CD4-positive, alpha-beta T cell (primary cell): ENCODE data around the gene IDH3B. TPM values are rescaled to one million over a fixed set of nuclear protein-coding genes. Genes with fewer than 3 reads are reported as not detected.

Source experiments
- ATAC-seq: fragments of 200-7000 bp; cut with Tn5 transposase; one replicate; pipeline ENCODE4 v1.10.0; 2022; ENCODE audit warnings: mild to moderate bottlenecking; ENCODE audit not compliant: poor library complexity
- CTCF ChIA-PET: fragments of 350-600 bp; sonication (Branson Sonifier 250); formaldehyde crosslinking; loops from one replicate; lab custom pipeline; 2021; ENCODE audit warnings: antibody characterized with exemption, inconsistent platforms; lab: Charles Lee
- POLR2A ChIA-PET: fragments of 350-600 bp; sonication (Branson Sonifier 250); formaldehyde crosslinking; loops from one replicate; lab custom pipeline; 2021; ENCODE audit warnings: antibody characterized with exemption, inconsistent platforms; lab: Charles Lee
- DNase-seq, 14 experiments: peaks; one replicate each; pipeline ENCODE4 v3.0.0-alpha.2; 2013 to 2020; ENCODE audit warnings: mixed read lengths in 2 of 14
- H3K27ac ChIP-seq, 2 donors: one replicate each; pipeline versions ENCODE4 v1.5.1 to v1.7.0; 2013; ENCODE audit warnings: low read length in 2 of 2, low read depth in 1 of 2, mild to moderate bottlenecking in 1 of 2
- H3K27me3 ChIP-seq, 2 experiments: 1 replicate in 1 of 2; 2 replicates in 1 of 2; pipeline versions ENCODE4 v1.6.1 to v1.7.0; 2013; ENCODE audit warnings: low read length in 2 of 2, control low read depth in 1 of 2, mild to moderate bottlenecking in 1 of 2, moderate library complexity in 1 of 2; ENCODE audit not compliant: insufficient read depth in 2 of 2, control insufficient read depth in 1 of 2
- H3K36me3 ChIP-seq: one replicate; pipeline ENCODE4 v1.6.1; 2013; ENCODE audit warnings: low read length, control low read depth; ENCODE audit not compliant: insufficient read depth
- H3K4me1 ChIP-seq: one replicate; pipeline ENCODE4 v1.6.1; 2013; ENCODE audit warnings: low read length, control low read depth; ENCODE audit not compliant: insufficient read depth
- H3K4me3 ChIP-seq: one replicate; pipeline ENCODE4 v1.5.1; 2013; ENCODE audit warnings: mild to moderate bottlenecking, low read length, moderate library complexity
- H3K9me3 ChIP-seq, 2 experiments: 1 replicate in 1 of 2; 2 replicates in 1 of 2; pipeline versions ENCODE4 v1.6.1 to v1.7.0; 2013; ENCODE audit warnings: low read length in 2 of 2, mild to moderate bottlenecking in 2 of 2, control low read depth in 1 of 2, moderate library complexity in 1 of 2; ENCODE audit not compliant: control insufficient read depth in 1 of 2, insufficient read depth in 1 of 2
- H3K27ac Mint-ChIP-seq: one replicate; pipeline ENCODE4 v1.8.0; 2020; ENCODE audit warnings: mixed read lengths
- H3K27me3 Mint-ChIP-seq: one replicate; pipeline ENCODE4 v1.8.0; 2021; ENCODE audit warnings: mixed read lengths
- H3K36me3 Mint-ChIP-seq: one replicate; pipeline ENCODE4 v1.8.0; 2021; ENCODE audit warnings: low read depth, mixed read lengths
- H3K4me1 Mint-ChIP-seq: one replicate; pipeline ENCODE4 v1.8.0; 2021; ENCODE audit warnings: low read depth, mixed read lengths
- H3K4me3 Mint-ChIP-seq: one replicate; pipeline ENCODE4 v1.8.0; 2020; ENCODE audit warnings: mild to moderate bottlenecking, mixed read lengths
- H3K9me3 Mint-ChIP-seq: one replicate; pipeline ENCODE4 v1.8.0; 2020; ENCODE audit warnings: mixed read lengths
- CTCF ChIP-seq: fragments of 200-600 bp; IDR thresholded peaks from one replicate; pipeline ENCODE4 v1.8.0; 2022; ENCODE audit warnings: antibody characterized with exemption, mild to moderate bottlenecking
- intact Hi-C, 2 experiments: fragments of 100-400 bp; cut with DNase I in 1 of 2; cut with micrococcal nuclease in 1 of 2; formaldehyde crosslinking; loops; one replicate each; pipeline versions ENCODE4 v1.15.1 to v1.9.0; 2023 to 2025; cut with DNase I, micrococcal nuclease
- total RNA-seq, 174 experiments: library from RNA in 2 of 174; stranded (reverse) in 2 of 174; gene quantifications; one replicate each; pipeline ENCODE4 v1.2.3 and lab custom pipeline; 2021 to 2026

Gene IDH3B
- total RNA-seq, 2 experiments from 2014 or later = 171 to 181 TPM

DNA sequence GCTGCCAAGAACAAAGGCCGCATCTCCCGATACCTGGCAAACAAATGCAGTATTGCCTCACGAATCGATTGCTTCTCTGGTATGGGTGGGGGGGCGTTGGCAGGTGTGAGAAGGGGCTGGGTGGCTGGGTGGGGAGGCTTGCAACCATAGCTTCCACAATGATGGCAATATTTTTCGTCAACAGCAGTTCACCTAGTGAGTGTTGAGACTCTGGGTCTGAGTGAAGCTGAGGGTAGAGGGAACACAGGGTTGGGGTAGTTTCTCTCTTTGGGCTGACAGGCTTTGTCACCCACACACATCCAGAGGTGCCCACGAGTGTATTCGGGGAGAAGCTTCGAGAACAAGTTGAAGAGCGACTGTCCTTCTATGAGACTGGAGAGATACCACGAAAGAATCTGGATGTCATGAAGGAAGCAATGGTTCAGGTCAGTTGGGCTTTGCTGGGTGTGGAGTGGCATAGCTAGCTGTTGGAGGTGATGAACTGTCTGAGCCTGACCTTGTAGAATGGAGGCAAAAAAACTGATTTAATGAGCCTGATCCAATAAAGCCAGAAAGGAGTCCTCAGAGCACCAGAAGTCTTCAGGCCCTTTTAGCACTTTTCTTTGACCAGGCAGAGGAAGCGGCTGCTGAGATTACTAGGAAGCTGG lies 7.4 kb downstream of the IDH3B start:
- peaks cover 96% of the 10 kb centered on the region for H3K36me3 Mint-ChIP-seq
- peaks cover 38% of the 10 kb centered on the region for H3K4me1 ChIP-seq
- H3K4me3 ChIP-seq = no peak overlapping the region
- H3K4me1 Mint-ChIP-seq = peaks cover 32% of the 10 kb centered on the region
- ATAC-seq = no peak
- H3K4me3 Mint-ChIP-seq = peak overlapping the region; percentile 20
- H3K27me3 Mint-ChIP-seq = no peaks in the 10 kb centered on the region
- H3K27ac ChIP-seq = no peak overlapping the region
- CTCF ChIA-PET = interaction anchor here (1.4 to 1.6 kb wide), 2 partner anchors 10 to 132 kb away, joined by 3 to 4 read pairs; no protein-coding TSS in a partner anchor
- TF ChIP-seq CTCF = no peak
- no peaks in the 10 kb centered on the region for H3K9me3 Mint-ChIP-seq
- no peaks in the 10 kb centered on the region for H3K9me3 ChIP-seq
- peaks cover 78% of the 10 kb centered on the region for H3K36me3 ChIP-seq
- H3K27me3 ChIP-seq = no peaks in the 10 kb centered on the region
- no peak for DNase-seq
- intact Hi-C loops = loop anchor here in 1 of 2 experiments (5.0 kb wide), 1 partner anchor 181 kb away; no protein-coding TSS in a partner anchor
- peak overlapping the region; percentile 47 for H3K27ac Mint-ChIP-seq
- POLR2A ChIA-PET = interaction anchor here (1.2 to 6.2 kb wide), 2 partner anchors 8 kb away, joined by 4 to 124 read pairs; partner anchors contain the start of gene IDH3B

DNA sequence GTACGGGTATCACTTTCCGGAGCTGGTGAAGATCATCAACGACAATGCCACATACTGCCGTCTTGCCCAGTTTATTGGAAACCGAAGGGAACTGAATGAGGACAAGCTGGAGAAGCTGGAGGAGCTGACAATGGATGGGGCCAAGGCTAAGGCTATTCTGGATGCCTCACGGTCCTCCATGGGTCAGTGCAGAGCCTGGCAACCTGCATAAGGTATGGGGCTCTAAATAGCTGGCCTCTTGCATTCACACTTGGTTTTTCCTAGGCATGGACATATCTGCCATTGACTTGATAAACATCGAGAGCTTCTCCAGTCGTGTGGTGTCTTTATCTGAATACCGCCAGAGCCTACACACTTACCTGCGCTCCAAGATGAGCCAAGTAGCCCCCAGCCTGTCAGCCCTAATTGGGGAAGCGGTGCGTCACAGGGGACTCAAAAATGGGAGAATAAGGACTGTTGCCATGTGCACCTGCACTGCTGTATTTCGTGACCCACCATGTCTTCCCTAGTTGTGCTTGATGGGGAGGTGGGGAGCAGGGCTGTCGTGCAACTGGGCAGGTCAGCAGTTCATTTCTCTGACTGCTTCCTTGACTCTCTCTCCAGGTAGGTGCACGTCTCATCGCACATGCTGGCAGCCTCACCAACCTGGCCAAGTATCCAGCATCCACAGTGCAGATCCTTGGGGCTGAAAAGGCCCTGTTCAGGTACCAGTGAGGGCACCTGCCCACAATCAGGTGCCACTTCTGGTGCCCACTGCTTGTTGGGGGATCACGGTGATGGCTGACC lies 8.5 kb downstream of the IDH3B start:
- DNase-seq (no peak), ATAC-seq (no peak)
- TF ChIP-seq CTCF = no peak
- H3K27me3 Mint-ChIP-seq = no peaks in the 10 kb centered on the region
- intact Hi-C loops = loop anchor here in 1 of 2 experiments (5.0 kb wide), 1 partner anchor 182 kb away; no protein-coding TSS in a partner anchor
- peaks cover 86% of the 10 kb centered on the region for H3K36me3 Mint-ChIP-seq
- peaks cover 44% of the 10 kb centered on the region for H3K4me1 ChIP-seq
- CTCF ChIA-PET = interaction anchor here (0.8 to 1.4 kb wide), 2 partner anchors 8 to 131 kb away, joined by 3 to 4 read pairs; partner anchors contain the start of gene IDH3B
- POLR2A ChIA-PET = interaction anchor here (6.2 kb wide), 1 partner anchor 9 kb away, joined by 124 read pairs; the partner anchor contains the start of gene IDH3B
- no peaks in the 10 kb centered on the region for H3K9me3 Mint-ChIP-seq
- H3K9me3 ChIP-seq = no peaks in the 10 kb centered on the region
- H3K27me3 ChIP-seq = no peaks in the 10 kb centered on the region
- peaks cover 69% of the 10 kb centered on the region for H3K36me3 ChIP-seq
- H3K27ac ChIP-seq = no peak overlapping the region
- no peak overlapping the region for H3K4me3 ChIP-seq
- H3K4me3 Mint-ChIP-seq = peak overlapping the region; percentile 95
- H3K4me1 Mint-ChIP-seq = peaks cover 37% of the 10 kb centered on the region
- H3K27ac Mint-ChIP-seq = peak overlapping the region; percentile 82

- Mint-ChIP-seq H3K4me1 (peaks cover 44% of the 10 kb centered on the region), H3K9me3 (no peaks in the 10 kb centered on the region), H3K36me3 (peaks cover 79% of the 10 kb centered on the region), H3K27ac (peak overlapping the region; percentile 82), H3K4me3 (peak overlapping the region; percentile 95), H3K27me3 (no peaks in the 10 kb centered on the region)
- Histone ChIP-seq H3K27ac (peak overlapping the region; percentile 8 to 9), H3K27me3 (no peaks in the 10 kb centered on the region), H3K9me3 (no peaks in the 10 kb centered on the region), H3K36me3 (peaks cover 62% of the 10 kb centered on the region), H3K4me3 (no peak overlapping the region), H3K4me1 (peaks cover 46% of the 10 kb centered on the region)
- ATAC-seq = no peak
- TF ChIP-seq CTCF = no peak
- DNase-seq = no peak
- POLR2A ChIA-PET = interaction anchor here (3.7 to 6.2 kb wide), 2 partner anchors 10 to 185 kb away, joined by 45 to 124 read pairs; partner anchors contain the start of genes IDH3B and SNRPB
- intact Hi-C loops = loop anchor here (5.0 kb wide), 4 partner anchors 133 to 752 kb away; partner anchors contain the start of genes DNAAF9 (in 1 of the 2) and SNRPB (in 1 of the 2)
- CTCF ChIA-PET = interaction anchor here (0.8 kb wide), 1 partner anchor 9 kb away, joined by 4 read pairs; the partner anchor contains the start of gene IDH3B
These were observed 9.2 kb downstream of the IDH3B start for GRCh38 chr20:2654831-2655230.
